Skin of body (tissue), 2 donors: ENCODE measurements around the gene FOXO1. TPM values are rescaled to one million over a fixed set of nuclear protein-coding genes. Genes with fewer than 3 reads are reported as not detected.

ENCODE experiments used
- DNase-seq: peaks from one replicate; lab custom pipeline; 2025; lab: John Stamatoyannopoulos, UW
- total RNA-seq: library from RNA; depleted of rRNA; stranded (reverse); fragments of >200 nt; gene quantifications from one replicate; pipeline ENCODE4 v1.2.3, GENCODE V29; 2014

Gene FOXO1
- total RNA-seq, 1 donor from 2014 or later = 23.9 TPM

DNA sequence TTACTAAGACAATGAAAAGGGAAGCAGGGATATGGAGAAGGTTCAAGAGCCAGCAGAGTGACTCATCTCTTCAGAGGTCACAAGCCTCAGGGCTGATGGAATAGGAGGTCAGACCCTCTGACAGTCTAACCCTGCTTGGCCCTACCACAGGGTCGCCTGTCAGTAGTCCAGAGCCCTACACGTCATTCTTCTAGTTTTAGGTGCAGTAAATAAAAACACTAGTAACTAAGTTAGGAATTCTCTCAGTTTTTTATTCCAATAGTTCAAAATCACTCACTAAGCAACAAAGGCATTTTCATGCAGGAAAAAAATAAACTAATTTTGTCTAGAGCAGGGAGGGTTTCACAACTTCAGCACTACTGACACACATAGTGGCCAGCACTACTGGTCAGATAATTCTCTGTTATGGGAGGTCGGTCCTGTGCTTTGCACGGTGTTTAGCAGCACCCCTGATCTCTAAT, 27.2 kb downstream of the FOXO1 start:
- no peak for DNase-seq

DNA sequence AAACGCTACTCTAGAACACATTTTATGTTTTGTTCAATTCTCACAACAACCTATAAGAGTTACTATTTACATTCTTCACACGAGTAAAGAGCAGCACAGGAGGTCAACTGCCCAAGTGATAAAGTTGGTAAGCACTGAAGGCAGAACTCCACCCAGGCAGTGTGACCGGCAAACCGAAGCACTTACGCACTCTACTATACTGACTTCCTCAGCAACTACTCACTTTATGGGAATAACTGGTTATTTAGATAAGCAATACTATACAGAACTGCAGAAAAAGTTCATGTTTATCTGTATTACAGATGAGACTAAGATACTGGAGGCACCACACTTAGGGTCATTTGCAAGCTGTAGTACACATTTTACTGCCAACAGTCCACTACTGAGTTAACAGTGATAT, 28.8 kb downstream of the FOXO1 start:
- no peak for DNase-seq

DNA sequence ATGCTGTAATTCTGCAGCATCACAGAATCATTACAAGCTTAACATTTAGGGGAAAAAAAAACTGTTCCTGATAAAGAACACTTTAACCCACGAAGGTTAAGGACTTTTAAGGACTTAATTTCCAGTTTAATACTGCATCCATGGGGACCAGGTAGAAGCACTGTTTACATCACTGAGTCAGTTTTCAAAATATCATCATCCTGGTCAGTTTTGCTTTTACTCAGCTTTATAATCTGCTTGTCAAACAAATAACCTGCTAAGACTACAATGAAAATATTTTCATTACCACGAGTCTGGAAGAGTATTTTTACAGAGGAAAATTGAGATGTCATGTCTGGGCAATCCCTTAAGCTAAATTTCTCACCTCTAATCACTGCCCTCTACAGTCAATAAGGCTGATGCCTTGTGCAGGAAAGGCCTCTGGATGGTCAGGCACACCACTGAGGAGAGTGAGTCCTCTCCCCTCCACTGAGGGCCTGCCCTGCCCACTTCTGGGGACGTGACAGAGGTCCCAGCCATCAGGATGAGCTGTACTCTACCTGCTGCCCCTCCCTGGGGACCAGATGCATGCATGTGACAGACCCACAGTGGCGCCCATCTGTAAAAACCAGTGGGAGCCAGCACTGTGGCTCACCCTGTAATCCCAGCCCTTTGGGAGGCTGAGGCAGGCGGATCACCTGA, 31.0 kb downstream of the FOXO1 start:
- no peak for DNase-seq

DNA sequence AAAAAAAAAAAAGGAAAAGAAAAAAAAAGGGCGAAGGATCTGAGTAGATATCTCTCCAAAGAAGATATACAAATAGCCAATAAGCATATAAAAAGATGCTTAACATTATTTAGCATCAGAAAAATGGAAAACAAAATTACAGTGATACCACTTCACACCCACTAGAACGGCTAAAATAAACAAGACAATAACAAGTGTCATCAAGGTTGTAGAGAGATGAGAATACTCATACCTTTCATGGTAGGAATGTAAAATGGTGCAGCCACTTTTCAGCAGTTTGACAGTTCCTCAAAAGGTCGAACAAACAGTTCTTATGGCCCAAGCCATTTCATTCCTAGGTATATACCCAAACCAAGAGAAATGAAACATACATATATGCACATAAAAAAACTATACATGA, 33.5 kb downstream of the FOXO1 start:
- DNase-seq = no peak

DNA sequence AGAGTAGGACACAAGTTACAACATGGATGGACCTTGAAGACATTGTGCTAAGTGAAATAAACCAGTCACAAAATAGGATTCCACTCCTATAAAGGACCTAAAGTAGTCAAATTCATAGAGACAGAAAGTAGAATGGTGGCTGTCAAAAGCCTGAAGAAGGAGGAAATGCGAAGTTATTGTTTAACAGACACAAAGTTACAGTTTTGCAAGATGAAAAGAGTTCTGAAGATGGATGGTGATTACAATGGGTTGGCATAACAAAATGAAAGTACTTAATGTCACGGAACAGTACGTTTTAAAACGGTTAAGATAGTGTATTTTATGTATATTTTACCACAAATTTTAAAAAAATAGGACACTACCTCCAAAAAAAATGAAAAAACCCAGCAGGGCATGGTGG, 34.8 kb downstream of the FOXO1 start:
- DNase-seq = no peak

DNA sequence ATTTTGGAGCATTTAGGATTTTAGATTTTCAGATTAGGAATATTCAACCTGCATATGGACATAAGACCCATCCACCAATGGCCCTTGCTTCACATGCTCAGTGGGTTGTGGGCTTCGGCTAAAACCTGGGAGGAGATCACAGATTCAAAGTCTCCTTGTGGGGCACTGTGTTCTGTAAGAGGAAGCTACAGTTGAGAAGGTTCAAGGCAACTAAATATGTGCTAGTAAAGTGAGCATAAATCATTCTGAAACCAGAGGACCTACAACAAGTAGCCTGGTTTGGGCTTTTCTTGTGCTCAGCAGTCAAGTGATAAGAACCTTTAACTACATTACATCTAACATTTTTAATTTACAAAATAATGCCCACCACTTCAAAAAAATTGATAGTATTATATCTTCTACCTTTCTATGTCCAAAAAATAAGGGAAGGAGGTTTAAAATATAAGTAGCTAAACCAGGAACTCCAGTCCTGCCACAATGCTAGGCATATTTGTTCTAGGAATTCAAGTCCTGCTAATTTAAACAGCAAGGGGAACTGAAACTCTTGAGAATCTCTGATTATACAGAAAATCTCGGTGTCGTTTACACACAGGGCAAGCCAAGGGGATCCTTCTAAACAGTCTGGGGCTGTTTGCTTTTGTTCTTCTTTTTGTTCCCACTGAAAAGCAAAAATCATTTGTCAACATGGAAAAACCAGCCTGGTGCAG, 36.6 kb downstream of the FOXO1 start:
- no peak for DNase-seq

DNA sequence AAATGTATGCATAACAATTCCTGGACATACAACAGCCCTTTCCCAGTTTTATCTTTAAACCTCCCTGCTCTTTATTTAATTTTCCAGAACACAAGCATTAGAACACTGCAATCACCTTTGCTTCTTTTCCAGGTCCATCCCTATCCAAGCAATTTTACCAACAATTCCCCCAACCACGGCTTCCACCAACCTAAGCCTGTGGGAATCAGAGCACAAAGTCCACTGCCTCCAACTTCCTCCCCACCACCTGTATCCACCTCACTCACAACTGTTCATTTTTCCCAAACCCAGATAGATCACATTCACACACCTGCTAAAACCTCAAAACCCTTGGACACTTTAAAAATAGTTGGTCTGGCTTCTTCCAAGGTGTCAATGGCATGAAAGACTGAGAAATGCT, 39.5 kb downstream of the FOXO1 start:
- no peak for DNase-seq

DNA sequence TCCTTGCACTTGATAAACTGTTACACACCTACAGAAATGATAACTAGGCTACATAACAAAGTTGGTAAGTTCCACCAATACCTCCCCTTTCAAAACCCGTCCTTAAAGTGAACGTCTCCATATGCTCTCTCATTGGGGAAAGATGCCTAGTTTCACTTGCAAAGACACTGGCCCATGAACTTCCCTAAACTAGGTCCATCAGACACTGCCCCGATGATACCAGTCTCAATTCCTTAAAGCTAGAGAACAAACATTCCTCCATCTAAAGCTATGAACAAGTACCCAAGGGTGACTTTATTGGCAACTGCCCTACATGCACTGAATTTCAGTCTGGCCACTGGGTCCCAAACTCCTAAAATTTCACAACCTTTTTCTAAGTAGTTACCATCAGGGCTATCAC, 39.9 kb downstream of the FOXO1 start:
- no peak for DNase-seq

DNA sequence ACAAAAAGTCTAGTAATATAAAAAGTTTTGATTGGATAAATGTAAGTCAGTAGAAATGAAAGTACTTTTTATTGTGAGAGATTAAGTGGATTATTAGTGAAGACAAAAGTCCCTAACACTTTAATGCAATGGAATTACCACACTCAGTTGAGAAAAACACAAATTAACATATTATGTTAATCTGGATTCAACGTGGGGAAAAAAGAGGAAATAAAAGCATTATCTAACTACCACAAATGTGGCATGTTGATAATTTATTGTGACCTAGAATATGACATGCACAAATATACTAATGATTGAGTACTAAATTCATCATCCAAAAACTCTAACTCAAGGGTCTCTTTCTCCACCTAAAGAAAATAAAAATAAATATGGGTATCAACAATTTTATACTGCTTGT, 41.5 kb downstream of the FOXO1 start:
- DNase-seq = no peak

DNA sequence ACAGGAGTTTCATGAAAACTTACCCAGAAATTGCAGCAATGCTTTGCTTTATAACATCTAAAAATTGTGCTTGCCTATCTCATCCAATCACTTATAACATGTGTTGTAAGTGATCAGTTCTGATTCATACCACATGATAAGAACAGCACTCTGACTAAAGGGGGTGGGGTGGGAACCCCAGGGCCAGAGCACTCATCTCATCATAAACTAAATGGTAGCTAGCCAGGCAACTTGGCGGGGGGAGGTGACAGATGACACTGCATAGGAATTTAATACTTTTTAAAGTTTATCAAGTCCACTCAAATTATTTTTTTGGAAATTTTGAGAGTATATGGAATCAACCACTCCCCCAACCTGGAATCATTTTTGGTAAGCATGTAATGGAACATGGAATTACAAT, 42.1 kb downstream of the FOXO1 start:
- DNase-seq = peak; percentile 54

DNA sequence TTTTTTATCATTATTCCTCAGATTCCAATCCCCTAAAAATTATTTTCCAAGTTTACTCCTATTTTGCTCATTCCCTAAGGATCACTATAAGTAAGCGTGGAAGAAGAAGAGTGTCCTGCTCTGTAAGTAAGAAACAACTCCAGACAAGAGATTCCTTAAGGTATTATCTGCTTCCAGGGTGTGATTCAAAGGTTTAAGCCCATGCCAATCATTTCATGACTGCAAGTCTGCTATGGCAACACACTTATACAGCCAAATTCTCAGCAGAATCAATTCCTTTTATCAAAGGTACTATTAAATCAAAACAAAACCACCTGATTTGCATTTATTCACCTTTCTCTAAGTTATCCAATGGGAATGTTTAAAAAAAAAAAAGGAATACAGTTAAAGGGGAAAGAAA, 43.7 kb downstream of the FOXO1 start:
- no peak for DNase-seq

DNA sequence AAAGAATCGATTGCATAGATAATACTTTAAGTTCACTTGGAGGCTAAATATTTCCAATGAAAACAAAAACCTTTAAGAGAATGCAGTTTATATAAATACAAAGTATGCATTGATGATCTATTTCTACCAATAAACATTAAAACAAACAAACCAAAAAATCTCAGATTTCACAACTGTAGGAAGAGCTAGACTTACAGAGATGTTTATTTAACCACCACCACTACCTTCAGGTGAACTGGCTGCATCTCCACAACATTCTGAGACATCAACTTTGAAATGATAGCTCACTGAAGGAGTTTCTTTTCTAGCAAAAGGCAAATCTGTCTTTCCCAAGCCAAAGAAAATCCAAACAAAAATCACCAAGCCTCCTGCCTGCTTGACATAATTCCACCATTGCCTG, 44.2 kb downstream of the FOXO1 start:
- no peak for DNase-seq

DNA sequence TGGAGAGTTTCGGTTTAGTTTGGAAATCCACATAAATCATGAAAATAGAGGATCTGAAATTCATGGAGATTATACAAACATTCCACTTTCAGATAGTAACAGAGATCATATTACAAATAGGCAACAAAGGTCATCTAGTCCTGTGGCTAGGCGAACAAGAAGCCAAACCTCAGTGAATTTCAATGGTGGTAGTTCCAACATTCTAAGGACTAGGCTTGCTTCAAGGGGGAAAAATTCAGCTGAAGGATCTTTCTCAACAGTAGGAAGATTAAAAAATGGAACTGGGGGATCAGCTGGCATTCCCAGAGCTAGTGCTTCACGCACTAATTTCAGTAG, 47.0 kb downstream of the FOXO1 start:
- no peak for DNase-seq

DNA sequence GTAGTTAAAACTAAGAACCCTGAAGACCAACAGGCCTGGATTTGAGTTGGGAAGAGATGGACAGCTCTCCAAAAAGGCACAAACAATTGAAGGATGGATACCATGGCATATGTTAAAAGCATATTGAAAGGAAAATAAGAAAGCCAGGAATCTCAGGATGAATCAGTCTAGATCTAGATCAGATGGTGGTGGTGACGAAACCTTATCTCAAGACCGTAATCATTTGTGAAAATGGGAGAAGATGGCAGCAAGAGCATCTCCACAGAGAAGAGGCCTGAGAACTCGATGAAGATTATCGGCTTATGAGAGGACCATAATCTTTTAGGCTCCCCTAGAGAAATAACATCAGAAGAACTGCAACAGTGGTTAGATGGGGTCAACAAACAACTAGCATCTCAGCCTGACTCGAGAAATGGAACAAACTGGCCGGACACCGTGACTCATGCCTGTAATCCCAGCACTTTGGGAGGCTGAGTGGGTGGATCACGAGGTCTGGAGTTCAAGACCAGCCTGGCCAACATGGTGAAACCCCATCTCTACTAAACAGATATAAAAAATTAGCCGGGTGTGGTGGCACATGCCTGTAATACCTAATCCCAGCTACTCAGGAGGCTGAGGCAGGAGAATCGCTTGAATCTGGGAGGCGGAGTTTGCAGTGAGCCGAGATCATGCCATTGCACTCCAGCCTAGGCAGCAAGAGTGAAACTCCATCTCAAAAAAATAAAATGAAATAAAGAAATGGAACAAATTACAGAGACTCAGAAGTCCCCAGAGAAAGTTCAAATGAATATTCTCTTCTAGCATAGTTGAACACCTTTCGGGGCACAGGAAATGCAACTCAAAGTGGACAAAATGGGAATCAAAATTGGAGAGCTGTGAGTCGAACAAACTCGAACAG, 47.6 kb downstream of the FOXO1 start:
- DNase-seq = no peak

DNA sequence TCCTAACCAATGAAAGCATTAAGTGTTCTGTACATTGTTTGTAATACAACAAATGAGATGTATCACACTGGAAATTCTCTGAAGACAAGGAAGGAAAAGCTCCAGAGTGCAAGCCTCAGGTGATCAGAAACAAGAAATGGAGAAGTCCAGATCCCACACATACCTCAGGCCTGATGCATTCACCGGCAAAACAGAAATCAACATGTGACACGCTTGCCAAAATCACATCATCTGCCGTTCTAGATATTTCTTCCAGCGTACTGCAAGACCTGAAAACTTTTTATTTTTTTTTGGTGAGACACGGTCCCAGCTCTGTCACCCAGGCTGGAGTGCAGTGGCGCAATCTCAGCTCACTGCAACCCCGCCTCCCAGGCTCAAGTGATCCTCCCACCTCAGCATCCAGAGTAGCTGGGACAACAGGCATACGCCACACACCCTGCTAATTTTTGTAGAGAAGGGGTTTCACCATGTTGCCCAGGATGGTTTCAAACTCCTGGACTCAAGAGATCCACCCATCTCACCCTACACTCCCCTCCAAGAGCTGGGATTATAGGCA, 48.6 kb downstream of the FOXO1 start:
- no peak for DNase-seq

DNA sequence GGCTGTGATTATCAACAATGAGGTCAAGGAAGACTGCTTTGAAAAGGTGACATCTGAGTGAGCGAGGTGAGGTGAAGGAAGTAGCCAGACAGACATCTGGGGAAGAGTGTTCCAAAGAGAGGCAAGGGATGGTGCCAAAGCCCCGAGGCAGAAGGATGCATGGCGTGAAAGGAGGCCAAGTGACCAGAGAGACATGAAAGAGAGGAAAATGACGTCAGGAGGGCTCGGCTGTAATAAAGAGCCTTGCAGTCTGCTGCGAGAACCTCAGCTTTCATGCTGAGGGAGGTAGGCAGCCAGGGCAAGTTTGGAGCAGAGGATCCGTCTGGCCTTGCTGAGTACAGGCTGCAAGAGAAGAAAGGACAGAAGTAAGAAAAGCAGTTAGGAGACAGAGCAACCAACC, 50.8 kb downstream of the FOXO1 start:
- DNase-seq = no peak

DNA sequence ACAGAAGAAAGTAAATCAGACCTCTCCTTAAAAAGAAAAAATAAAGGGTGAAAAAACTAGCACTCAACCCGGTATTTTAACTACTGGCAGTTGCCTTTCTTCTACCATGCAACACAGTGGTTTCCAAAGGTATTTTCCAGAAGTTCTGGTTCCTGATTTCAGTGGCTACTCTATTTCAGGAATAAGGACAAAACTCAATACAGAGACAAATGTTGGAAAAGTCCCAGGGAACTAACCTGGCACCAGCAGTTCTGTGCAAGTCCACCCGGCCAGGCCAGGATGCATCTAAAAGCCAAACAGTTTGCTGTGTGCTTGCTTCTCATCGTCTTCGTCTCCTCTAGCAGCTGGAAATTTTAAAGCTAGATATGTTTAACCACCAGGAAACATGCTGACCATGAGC, 52.5 kb downstream of the FOXO1 start:
- no peak for DNase-seq

DNA sequence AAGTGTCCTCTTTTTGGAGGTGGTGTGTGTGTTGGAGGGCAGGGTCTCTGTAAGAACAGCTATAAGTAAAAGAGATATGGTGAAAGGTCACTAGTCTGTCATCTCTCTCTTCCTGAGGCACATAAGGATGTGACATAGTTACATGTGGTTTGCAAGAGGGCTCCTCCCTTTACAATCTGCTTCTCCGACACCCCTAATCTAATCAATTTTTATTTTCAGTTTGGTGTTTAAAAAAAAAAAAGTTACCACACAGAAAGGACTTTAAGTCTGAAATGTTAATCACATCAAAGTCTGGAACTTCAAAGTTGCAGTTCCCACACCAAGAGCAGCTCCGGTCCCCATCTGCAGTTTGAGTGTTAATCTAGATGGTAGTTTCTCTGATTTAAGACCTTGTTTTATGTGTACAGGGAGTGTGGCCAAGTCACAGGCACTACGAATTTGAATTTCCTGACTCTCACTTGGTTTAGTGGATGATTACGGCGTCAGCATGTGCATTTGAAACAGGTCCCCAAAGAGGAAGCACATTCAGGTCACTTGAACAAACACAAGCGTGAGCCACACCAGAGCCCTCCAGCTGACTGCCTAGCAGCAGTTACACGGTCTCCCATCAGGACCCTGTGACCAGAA, 53.1 kb downstream of the FOXO1 start:
- peak; percentile 33 for DNase-seq

DNA sequence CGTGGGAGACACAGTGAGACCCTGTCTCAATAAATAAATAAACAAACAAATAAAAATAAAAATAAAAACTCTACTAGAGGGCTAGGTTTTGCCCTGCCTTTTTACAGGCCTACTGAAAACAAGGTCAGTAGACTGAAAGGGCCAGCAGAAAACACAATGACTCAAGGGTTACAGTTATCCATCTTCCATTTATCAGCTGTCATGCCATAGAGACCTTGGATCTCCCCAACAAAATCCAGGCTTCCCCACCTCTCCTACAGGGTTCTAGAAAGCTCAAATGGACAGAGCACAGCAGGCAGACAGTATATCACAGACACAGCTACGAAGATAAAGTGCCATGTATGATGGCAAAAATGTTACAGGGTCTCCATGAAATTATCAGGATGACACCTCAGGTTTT, 54.4 kb downstream of the FOXO1 start:
- no peak for DNase-seq

DNA sequence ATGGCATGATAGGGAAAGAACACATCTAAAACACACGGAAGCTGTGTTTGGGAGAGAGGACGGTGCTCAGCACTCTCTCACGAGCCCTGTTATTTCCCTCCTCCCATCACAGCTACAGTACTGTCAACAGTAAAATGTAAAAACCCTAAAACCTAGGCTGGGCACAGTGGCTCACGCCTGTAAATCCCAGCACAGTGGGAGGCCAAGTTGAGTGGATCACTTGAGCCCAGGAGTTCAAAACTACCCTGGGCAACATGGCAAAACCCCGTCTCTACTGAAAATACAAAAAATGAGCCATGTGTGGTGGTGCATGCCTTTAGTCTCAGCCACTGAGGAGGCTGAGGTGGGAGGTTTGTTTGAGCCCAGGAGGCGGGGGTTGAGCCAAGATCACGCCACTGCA, 54.8 kb downstream of the FOXO1 start:
- no peak for DNase-seq

DNA sequence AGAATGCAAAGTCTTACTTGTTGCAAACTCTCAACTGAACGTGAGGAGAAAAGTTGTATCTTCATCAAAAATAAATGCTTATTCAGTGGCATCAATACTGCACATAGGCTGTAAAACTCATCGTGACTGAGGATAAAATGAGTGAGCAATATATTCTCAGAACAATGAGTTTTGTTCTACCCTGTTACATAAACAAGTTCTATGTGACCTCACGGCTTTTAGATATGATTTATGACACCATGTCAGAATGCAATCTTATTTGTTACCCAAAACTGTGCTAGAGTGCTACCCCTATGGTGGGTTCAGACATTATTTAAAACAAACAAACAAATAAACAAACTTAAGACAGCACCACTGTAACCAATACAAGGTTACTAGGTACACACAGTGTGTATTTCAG, 55.4 kb downstream of the FOXO1 start:
- DNase-seq = no peak
